GM21737 (cell line): ENCODE measurements around the gene IFIT3.
A peak's percentile ranks its signal among the peaks of the same experiment; 100 is the strongest.
"Not testable (repeated sequence)": the region's sequence is repeated elsewhere in the genome, so short reads cannot be mapped to it uniquely, and the experiment has no call there.

Experiments
- ATAC-seq: cut with Tn5 transposase; IDR thresholded peaks from one replicate; pipeline ENCODE4 v1.9.1; 2021; ENCODE audit warnings: mild to moderate bottlenecking, moderate library complexity; ENCODE audit not compliant: unreplicated experiment

IFIT3 gene, protein sequence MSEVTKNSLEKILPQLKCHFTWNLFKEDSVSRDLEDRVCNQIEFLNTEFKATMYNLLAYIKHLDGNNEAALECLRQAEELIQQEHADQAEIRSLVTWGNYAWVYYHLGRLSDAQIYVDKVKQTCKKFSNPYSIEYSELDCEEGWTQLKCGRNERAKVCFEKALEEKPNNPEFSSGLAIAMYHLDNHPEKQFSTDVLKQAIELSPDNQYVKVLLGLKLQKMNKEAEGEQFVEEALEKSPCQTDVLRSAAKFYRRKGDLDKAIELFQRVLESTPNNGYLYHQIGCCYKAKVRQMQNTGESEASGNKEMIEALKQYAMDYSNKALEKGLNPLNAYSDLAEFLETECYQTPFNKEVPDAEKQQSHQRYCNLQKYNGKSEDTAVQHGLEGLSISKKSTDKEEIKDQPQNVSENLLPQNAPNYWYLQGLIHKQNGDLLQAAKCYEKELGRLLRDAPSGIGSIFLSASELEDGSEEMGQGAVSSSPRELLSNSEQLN

GRCh38 chr10:89327803-89328441, at the start of gene IFIT3:
Gene IFIT3 (plus strand): TSS chr10:89327997. CDS start chr10:89328074, 77 bp downstream.
- ATAC-seq = peak; percentile 33

DNA sequence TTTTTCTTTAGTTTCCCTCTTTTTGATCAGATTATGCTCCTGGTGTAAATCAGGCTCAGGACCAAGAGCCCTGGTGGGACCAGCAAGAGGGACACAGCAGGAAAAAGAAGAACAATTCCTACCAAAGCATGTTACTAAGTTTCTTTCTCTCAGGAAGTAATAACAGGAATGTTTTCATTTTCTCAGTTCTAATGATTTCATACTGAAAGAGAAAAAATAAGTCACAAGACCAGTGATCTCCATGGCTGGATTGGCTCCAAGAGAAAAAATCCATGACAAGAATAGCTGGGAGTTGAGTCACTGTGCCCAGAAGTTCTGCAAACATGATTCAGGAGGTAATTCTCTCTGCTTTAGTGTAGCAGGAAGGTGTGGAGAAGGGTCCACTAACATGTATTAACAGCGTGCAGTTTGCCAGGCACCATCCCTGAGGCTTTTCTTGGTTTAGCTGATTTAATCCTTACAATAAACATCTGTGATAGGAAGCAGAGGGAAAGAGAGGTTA, 49.7 kb upstream of the IFIT3 start:
- ATAC-seq = no peak

- no peak for ATAC-seq
These were observed 48.9 kb upstream of the IFIT3 start for GRCh38 chr10:89278900-89279392.

- no peak for ATAC-seq
These were observed 48.4 kb upstream of the IFIT3 start for GRCh38 chr10:89279421-89279869.

DNA sequence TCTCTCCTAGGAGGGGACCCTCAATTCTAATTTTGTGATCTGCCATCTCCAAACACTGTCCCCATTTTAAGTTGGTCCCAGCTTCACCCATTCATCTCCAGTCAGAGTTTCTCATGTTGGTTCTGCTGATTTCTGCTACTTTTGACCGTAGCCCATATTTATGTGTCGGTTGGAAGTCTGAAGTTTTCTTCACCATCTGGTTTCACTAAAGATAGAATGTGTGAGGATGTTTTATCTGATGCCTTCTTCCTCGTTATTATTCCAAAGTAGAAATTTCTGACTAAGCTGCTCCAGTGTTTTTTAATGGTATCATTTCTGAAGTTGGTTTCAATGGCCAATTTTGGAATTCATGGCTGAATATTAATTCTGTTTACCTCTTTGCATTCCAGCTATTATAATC, 47.3 kb upstream of the IFIT3 start:
- no peak for ATAC-seq

DNA sequence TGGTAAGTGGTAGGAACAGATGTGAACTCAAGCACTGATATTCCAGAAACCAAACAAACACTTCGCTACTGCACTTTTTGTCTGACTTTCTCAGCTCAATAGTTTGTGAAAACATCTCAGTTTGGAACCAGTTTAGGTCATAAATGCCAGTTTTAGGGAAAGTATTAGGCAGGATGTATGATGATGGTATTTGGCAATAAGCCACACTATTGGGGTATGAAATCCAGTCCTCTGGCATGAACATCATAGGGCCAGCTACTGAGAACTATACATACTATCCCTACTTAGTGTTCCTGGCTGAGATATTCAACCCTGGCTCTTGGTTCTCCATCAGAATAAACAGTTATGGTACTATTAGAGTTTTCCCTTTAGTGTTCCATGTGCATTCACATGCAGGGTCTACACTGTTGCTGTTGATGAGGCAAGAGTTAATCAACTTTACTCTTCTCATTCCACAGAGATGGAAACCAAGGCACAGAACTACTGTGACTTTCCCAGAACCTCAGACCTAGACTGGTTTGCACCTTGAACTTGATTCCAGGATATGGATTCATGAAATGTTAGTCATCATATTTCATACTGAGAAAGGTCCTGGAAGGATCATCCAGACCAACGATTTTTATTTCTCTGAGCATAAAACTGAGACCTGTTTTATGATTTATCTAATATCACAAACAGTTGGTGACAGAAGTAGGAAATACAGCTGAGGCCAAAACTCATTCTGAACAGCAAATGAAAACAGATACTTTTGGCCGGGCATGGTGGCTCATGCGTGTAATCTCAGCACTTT, 46.0 kb upstream of the IFIT3 start:
- ATAC-seq = no peak

DNA sequence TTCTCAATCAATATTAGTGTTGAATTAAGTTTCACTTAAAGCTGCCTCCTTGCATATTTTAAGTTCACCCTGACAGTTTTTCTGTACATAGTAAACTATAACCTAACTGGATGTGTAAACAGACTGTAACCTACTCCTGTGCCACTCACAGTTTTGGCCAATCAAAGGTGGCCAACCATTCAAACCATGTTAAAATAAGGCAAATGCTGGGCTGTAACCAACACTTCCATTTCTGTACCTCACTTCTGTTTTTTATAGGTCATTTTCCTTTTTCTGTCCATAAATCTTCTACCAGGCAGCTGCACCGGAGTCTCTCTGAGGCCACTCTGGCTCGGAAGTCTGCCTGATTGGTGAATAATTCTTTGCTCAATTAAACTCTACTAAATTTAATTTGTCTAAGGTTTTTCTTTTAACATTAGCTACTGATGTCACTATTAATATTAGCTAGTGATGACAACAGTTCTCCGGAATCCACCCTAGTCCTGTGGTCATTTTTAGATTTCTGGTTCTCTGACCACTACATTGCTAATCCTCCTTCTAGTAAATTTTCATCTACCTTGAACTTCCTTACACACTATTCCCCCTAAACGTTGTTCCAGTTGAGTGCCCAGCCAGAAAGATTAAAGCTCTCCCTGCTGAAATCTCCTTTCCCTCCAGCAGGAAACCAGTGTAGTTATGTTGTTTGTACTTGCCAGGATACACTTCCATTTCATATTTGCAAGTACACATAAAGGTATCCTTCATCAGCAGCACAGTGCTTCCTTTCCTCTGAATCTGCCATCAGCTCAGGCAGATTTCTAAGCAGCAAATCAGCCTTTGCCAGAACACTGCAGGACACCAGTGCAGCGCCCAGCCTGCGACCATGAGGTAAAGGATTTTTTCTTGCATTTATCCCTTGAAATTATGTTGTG, 44.5 kb upstream of the IFIT3 start:
- ATAC-seq = no peak

DNA sequence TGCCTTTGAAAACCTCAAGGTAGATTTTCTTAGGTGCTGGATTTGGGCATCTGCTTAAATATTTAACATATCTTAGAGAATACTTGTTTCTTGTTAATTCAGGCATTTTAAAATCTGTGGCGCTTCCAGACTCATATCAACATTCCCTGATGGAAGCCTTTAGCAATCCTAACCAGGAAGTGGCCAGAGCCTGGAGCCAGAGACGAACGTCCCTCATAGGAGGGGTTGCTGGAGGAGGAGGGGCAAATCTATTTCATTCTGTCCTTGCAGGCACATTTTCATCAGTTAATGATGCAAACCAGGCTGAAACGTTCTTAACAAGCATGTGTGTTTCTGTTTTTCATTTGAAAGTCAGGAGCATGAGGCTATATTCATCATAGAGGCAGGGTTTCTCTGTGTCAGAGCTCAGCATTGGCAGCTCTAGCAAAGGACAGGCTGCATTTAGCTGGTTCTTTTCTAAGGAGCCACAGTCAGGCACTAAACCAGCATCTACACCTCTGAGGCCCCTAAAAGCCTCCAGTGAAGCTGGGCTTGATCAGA, 43.8 kb upstream of the IFIT3 start:
- no peak for ATAC-seq

GRCh38 chr10:89284711-89285110, 43.1 kb upstream of the IFIT3 start:
- not testable (repeated sequence) for ATAC-seq

- ATAC-seq = not testable (repeated sequence)
These were observed 42.5 kb upstream of the IFIT3 start for GRCh38 chr10:89285303-89285702.

GRCh38 chr10:89294721-89295239, 33.0 kb upstream of the IFIT3 start:
- ATAC-seq = no peak

DNA sequence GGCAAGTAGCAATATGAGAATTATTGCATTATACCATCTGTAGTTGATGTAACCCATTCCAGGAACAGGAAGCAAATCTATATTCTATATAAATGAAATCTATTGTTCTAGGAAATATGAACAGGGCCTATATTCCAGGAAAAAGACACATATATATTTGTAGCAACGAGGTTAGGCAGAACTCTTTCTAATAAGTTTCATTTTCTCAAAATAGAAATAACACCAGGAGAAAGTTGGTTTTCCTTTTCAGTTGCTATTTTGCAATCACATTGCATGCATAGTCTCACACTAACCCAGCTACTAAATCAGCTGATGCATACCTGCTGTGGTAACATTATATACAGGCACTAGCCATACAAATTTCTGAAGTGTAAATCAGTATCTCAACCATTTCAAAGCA, 32.2 kb upstream of the IFIT3 start:
- ATAC-seq = no peak

- ATAC-seq = no peak
These were observed 31.6 kb upstream of the IFIT3 start for GRCh38 chr10:89296220-89296648.

DNA sequence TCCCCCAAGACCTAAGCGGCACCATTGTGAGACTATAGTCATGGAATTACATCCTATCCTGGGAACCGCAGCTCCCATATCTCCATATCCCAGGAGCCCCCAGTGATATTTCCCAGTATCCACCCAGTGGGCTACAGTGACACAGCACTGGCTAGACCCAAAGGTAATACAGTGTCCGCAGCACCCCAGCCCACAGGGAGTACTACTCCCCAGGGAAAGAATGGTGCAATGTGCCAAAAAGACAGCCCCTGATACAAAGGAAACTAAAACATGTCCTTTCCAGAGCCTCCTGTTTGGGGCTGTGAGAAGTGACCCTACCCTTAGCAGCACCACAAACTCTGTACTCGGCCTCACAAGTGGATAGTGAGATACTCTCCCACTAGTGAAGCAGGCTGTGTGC, 30.4 kb upstream of the IFIT3 start:
- no peak for ATAC-seq

- no peak for ATAC-seq
These were observed 30.0 kb upstream of the IFIT3 start for GRCh38 chr10:89297791-89298190.

- no peak for ATAC-seq
These were observed 28.8 kb upstream of the IFIT3 start for GRCh38 chr10:89299031-89299430.

- ATAC-seq = peak; percentile 29
These were observed 26.6 kb upstream of the IFIT3 start for GRCh38 chr10:89301232-89301631.

GRCh38 chr10:89301721-89302445, 25.9 kb upstream of the IFIT3 start, which contains the start of gene IFIT2:
Gene IFIT2 (plus strand): TSS chr10:89302046. CDS start chr10:89302124, 78 bp downstream.
- ATAC-seq = peak; percentile 68

GRCh38 chr10:89302625-89303024, 25.2 kb upstream of the IFIT3 start:
- no peak for ATAC-seq
